Small intestine (tissue), 7 donors: ENCODE data around the gene S100A2. TPM values are rescaled to one million over a fixed set of nuclear protein-coding genes. Genes with fewer than 3 reads are reported as not detected.
"Not testable (repeated sequence)": the region's sequence is repeated elsewhere in the genome, so short reads cannot be mapped to it uniquely, and the experiment has no call there.

Experiments
- DNase-seq, 2 donors: peaks; one replicate each; pipeline versions ENCODE4 v3.0.0 to v3.0.0-alpha.2; 2013
- FAIRE-seq: peaks from 2 replicates; lab custom pipeline; 2012; peaks lifted over from hg19 to GRCh38; lab: Jason Lieb, UNC
- H3K27ac ChIP-seq, 3 donors: one replicate each; pipeline ENCODE4 v1.5.1; 2013; ENCODE audit warnings: low read length in 2 of 3, mild to moderate bottlenecking in 2 of 3, control low read depth in 1 of 3, inconsistent platforms in 1 of 3, low read depth in 1 of 3, moderate library complexity in 1 of 3
- H3K27me3 ChIP-seq, 3 donors: one replicate each; pipeline ENCODE4 v1.6.1; 2013; ENCODE audit warnings: low read length in 3 of 3, inconsistent platforms in 1 of 3; ENCODE audit not compliant: control insufficient read depth in 3 of 3, insufficient read depth in 3 of 3
- H3K36me3 ChIP-seq, 3 donors: one replicate each; pipeline ENCODE4 v1.6.1; 2013; ENCODE audit warnings: low read length in 3 of 3, inconsistent platforms in 1 of 3, low read depth in 1 of 3, mild to moderate bottlenecking in 1 of 3, moderate library complexity in 1 of 3; ENCODE audit not compliant: control insufficient read depth in 3 of 3, insufficient read depth in 2 of 3
- H3K4me1 ChIP-seq, 3 donors: one replicate each; pipeline ENCODE4 v1.6.1; 2013; ENCODE audit warnings: low read length in 2 of 3, inconsistent platforms in 1 of 3, low read depth in 1 of 3, mild to moderate bottlenecking in 1 of 3, moderate library complexity in 1 of 3; ENCODE audit not compliant: control insufficient read depth in 3 of 3, insufficient read depth in 2 of 3
- H3K4me3 ChIP-seq, 3 donors: one replicate each; pipeline ENCODE4 v1.5.1; 2013; ENCODE audit warnings: low read length in 3 of 3, control low read depth in 1 of 3, inconsistent platforms in 1 of 3, low read depth in 1 of 3, mild to moderate bottlenecking in 1 of 3, moderate library complexity in 1 of 3
- H3K9me3 ChIP-seq, 2 donors: one replicate each; pipeline ENCODE4 v1.6.1; 2013; ENCODE audit warnings: low read depth in 1 of 2, low read length in 1 of 2; ENCODE audit not compliant: control insufficient read depth in 2 of 2, insufficient read depth in 1 of 2
- WGBS, 3 donors: extraction: QIAGEN DNeasy Blood & Tissue Kit; methylation state at CpG; one replicate each; pipeline ENCODE4 v1.1.7; 2013; 5-methylcytosine and 5-hydroxymethylcytosine counted together
- polyA plus RNA-seq, 4 donors: library from polyadenylated mRNA; stranded (reverse) in 3 of 4; unstranded in 1 of 4; fragments of 200-250 nt in 3 of 4; fragments of 120-200 nt in 1 of 4; gene quantifications; one replicate each; pipeline versions ENCODE4 v1.2.1 to v1.2.3, GENCODE V29; 2013
- donor health status: healthy with polysubstance abuse.
- donor health status: control.
- donor health status: control.
- donor health status: Bipolar disorder and iron deficiency.
- donor health status: healthy.

The S100A2 gene
- polyA plus RNA-seq, 4 donors, result 0.43 to 9.8 (median 4.5) TPM

DNA sequence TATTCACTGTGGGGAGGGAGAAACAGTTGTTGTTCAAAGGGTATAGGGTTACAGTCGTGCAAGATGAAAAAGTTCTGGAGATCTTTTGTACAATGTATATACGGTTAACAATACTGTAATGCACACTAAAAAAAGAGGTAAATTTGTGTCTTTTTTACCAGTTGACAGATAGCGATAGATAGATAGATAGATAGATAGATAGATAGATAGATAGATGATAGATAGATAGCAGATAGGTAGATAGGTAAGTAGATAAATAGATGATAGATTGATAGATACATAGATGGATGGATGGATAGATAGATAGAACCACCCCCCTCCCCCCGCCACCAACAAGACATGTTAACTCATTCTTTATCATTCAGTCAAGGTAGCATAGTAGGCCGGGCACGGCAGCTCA is 37.1 kb upstream of the S100A2 start:
- no peak overlapping the region for H3K27ac ChIP-seq
- H3K36me3 ChIP-seq, result peaks cover 2 to 30% (median 6%) of the 10 kb centered on the region in 3 donors
- no peak overlapping the region for H3K4me3 ChIP-seq
- no peak for FAIRE-seq
- H3K27me3 ChIP-seq, result no peaks in the 10 kb centered on the region
- no peak for DNase-seq
- H3K4me1 ChIP-seq, result peaks cover 0 to under 1% (median 0%) of the 10 kb centered on the region in 3 donors
- H3K9me3 ChIP-seq, result no peaks in the 10 kb centered on the region
- WGBS, 3 donors, result 84 to 90% (median 87%) methylated on average over 6 of the region's 6 CpGs

GRCh38 chr1:153599847-153600246 is 34.2 kb upstream of the S100A2 start:
- Histone ChIP-seq H3K27me3 (no peaks in the 10 kb centered on the region), H3K4me1 (peaks cover 0 to 3% (median 0%) of the 10 kb centered on the region in 3 donors), H3K9me3 (no peaks in the 10 kb centered on the region), H3K27ac (no peak overlapping the region), H3K4me3 (no peak overlapping the region), H3K36me3 (peaks cover 0 to 8% (median 0%) of the 10 kb centered on the region in 3 donors)
- no peak for FAIRE-seq
- no peak for DNase-seq
- 88 to 90% (median 90%) methylated on average over 7 of the region's 7 CpGs for WGBS, 3 donors

GRCh38 chr1:153598309-153599172 is 32.9 kb upstream of the S100A2 start:
- H3K27ac ChIP-seq, result peak overlapping the region; percentile 9 to 58 (median 50)
- 66 to 89% (median 84%) methylated on average over 7 of the region's 7 CpGs for WGBS, 3 donors
- H3K27me3 ChIP-seq, result no peaks in the 10 kb centered on the region
- no peaks in the 10 kb centered on the region for H3K9me3 ChIP-seq
- DNase-seq, result peak in 1 of 2 donors; percentile 29
- no peak overlapping the region for H3K4me3 ChIP-seq
- peaks cover 0 to 7% (median 0%) of the 10 kb centered on the region in 3 donors for H3K36me3 ChIP-seq
- FAIRE-seq, result no peak
- peaks cover 0 to 3% (median 0%) of the 10 kb centered on the region in 3 donors for H3K4me1 ChIP-seq

GRCh38 chr1:153597206-153597605 is 31.6 kb upstream of the S100A2 start:
- DNase-seq, result peak in 1 of 2 donors; percentile 76
- 55 to 71% (median 69%) methylated on average over 6 of the region's 6 CpGs for WGBS, 3 donors
- Histone ChIP-seq H3K9me3 (no peaks in the 10 kb centered on the region), H3K4me1 (peaks cover 0 to 3% (median 0%) of the 10 kb centered on the region in 3 donors), H3K27me3 (no peaks in the 10 kb centered on the region), H3K27ac (no peak overlapping the region), H3K36me3 (peaks cover 0 to 4% (median 0%) of the 10 kb centered on the region in 3 donors), H3K4me3 (no peak overlapping the region)
- no peak for FAIRE-seq

- no peaks in the 10 kb centered on the region for H3K36me3 ChIP-seq
- no peaks in the 10 kb centered on the region for H3K27me3 ChIP-seq
- H3K27ac ChIP-seq, result no peak overlapping the region
- H3K4me3 ChIP-seq, result no peak overlapping the region
- WGBS, 3 donors, result 70 to 80% (median 73%) methylated on average over 4 of the region's 4 CpGs
- FAIRE-seq (no peak), DNase-seq (no peak)
- no peaks in the 10 kb centered on the region for H3K9me3 ChIP-seq
- peaks cover 0 to 3% (median 0%) of the 10 kb centered on the region in 3 donors for H3K4me1 ChIP-seq
These were observed 27.1 kb upstream of the S100A2 start for GRCh38 chr1:153592748-153593147.

DNA sequence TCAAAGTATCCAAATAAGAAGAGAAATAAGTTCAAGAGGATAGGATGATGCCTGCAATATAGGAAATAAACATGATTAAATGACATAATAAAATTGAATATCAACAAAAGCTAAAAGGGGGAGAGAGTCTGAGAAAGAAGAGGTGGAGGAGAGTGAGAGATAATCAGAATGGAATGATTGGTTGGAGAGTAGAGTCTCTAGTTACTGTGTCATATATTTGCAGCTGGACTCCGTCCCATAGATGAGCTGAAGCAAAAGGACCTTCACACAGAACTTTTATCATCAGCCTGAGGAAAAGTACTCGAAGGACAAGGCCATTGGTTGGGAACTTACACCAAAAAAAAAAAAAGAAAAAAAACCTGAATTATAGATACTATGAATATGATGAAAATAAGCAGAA is 22.8 kb upstream of the S100A2 start:
- Histone ChIP-seq H3K4me3 (no peak overlapping the region), H3K4me1 (no peaks in the 10 kb centered on the region), H3K27me3 (no peaks in the 10 kb centered on the region), H3K27ac (no peak overlapping the region), H3K36me3 (no peaks in the 10 kb centered on the region), H3K9me3 (no peaks in the 10 kb centered on the region)
- 71 to 79% (median 77%) methylated on average over 2 of the region's 2 CpGs for WGBS, 3 donors
- DNase-seq (no peak), FAIRE-seq (no peak)

DNA sequence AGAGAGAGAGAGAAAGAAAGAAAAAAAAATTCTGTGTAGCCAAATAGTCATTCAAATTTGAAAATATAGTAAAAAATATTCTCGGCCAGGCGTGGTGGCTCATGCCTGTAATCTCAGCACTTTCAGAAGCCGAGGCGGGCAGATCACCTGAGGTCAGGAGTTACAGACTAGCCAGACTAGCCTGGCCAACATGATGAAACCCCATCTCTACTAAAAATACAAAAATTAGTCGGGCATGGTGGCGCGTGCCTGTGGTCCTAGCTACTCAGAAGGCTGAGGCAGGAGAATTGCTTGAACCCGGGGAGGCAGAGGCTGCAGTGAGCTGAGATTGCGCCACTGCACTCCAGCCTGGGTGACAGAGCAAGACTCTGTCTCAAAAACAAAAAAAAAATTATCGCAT is 22.4 kb upstream of the S100A2 start:
- not testable (repeated sequence) for H3K36me3 ChIP-seq, FAIRE-seq, H3K9me3 ChIP-seq, H3K4me3 ChIP-seq, H3K4me1 ChIP-seq, DNase-seq, H3K27ac ChIP-seq, H3K27me3 ChIP-seq
- WGBS, 3 donors, result 93 to 97% (median 96%) methylated on average over 10 of the region's 10 CpGs

DNA sequence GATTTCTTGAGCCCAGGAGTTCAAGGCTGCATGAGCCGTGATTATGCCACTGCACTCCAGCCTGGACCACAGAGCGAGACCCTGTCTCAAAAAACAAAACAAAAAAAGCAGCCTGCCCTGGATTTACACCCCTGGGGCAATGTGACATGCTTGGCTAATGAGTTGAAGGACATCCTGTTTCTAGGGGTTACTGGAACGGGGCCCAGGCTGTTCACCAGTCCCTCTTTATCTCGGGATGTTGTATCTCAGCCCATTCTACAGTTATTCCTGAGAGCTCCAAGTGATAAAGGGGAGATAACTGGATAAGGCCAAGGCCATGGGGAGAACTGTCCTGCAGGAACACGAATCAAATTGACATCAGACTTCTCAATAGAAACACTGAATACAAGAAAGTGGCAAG is 21.7 kb upstream of the S100A2 start:
- Histone ChIP-seq H3K27ac (no peak overlapping the region), H3K4me1 (no peaks in the 10 kb centered on the region), H3K36me3 (no peaks in the 10 kb centered on the region), H3K9me3 (no peaks in the 10 kb centered on the region), H3K4me3 (no peak overlapping the region), H3K27me3 (no peaks in the 10 kb centered on the region)
- no peak for DNase-seq
- WGBS, 3 donors, result 48 to 61% (median 56%) methylated on average over 5 of the region's 5 CpGs
- no peak for FAIRE-seq
